ENCODE measurements around the gene ACOXL.

DNA sequence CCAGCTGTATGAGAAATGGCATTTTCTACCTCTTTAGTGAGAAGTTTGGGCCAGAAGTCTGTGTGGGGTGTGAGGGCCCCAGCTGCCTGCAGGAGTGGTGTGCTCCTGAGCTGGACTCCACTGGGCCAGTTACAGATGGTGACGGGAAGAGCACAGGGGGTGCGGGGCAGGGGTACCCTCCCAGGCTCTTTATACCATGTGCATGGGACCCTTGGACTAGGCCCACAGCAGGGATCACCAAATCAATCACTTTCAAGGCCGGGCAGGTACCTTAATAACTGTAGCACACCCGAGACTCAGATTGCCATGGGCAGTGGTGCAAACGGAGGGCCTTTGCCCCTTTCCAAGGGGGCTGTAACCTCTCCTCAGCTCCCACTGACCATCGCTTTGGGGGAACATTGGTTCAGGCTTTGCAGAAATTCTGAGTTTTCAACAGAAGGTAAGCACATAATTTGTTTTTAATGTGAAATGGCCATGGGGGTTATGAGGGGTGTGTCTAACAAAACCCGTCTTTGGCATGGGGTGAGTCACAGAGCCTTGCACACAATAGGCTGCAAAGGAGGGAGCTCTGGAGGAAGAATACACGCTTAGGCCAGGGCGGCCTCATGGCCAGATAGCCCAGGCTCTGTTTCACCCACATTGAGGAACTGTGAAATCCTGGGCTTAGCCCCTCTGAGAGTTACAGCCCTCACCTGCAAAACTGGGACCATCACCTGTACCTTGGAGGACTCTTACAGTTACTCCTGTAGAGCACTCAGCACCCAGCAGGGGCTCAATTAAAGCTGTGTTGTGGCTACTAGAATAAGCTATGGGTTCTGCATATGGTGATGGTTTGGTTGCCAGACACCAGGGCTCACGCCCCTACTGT, 247.3 kb downstream of the ACOXL start:
- TF ChIP-seq, protein P1, sequence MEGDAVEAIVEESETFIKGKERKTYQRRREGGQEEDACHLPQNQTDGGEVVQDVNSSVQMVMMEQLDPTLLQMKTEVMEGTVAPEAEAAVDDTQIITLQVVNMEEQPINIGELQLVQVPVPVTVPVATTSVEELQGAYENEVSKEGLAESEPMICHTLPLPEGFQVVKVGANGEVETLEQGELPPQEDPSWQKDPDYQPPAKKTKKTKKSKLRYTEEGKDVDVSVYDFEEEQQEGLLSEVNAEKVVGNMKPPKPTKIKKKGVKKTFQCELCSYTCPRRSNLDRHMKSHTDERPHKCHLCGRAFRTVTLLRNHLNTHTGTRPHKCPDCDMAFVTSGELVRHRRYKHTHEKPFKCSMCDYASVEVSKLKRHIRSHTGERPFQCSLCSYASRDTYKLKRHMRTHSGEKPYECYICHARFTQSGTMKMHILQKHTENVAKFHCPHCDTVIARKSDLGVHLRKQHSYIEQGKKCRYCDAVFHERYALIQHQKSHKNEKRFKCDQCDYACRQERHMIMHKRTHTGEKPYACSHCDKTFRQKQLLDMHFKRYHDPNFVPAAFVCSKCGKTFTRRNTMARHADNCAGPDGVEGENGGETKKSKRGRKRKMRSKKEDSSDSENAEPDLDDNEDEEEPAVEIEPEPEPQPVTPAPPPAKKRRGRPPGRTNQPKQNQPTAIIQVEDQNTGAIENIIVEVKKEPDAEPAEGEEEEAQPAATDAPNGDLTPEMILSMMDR (tag by site-specific recombination; IDR thresholded peaks at IDR 0.05): no peak
- TF ChIP-seq, protein P2, sequence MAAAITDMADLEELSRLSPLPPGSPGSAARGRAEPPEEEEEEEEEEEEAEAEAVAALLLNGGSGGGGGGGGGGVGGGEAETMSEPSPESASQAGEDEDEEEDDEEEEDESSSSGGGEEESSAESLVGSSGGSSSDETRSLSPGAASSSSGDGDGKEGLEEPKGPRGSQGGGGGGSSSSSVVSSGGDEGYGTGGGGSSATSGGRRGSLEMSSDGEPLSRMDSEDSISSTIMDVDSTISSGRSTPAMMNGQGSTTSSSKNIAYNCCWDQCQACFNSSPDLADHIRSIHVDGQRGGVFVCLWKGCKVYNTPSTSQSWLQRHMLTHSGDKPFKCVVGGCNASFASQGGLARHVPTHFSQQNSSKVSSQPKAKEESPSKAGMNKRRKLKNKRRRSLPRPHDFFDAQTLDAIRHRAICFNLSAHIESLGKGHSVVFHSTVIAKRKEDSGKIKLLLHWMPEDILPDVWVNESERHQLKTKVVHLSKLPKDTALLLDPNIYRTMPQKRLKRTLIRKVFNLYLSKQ (tag by site-specific recombination; IDR thresholded peaks at IDR 0.05; ENCODE audit: borderline replicate concordance): no peak
- TF ChIP-seq ZNF274 (IDR thresholded peaks at IDR 0.05; ENCODE audit: low read length) (no peak), ZNF274 (tag by site-specific recombination; IDR thresholded peaks at IDR 0.05; ENCODE audit: borderline replicate concordance) (no peak), ZBTB17 (tag by site-specific recombination; IDR thresholded peaks at IDR 0.05) (no peak)

All from HEK293 (cell line).